COR-L47 (cell line): ENCODE data around the gene MASP1.

Source experiments
- DNase-seq: peaks from one replicate; lab custom pipeline; 2025; lab: John Stamatoyannopoulos, UW

The MASP1 gene, protein sequence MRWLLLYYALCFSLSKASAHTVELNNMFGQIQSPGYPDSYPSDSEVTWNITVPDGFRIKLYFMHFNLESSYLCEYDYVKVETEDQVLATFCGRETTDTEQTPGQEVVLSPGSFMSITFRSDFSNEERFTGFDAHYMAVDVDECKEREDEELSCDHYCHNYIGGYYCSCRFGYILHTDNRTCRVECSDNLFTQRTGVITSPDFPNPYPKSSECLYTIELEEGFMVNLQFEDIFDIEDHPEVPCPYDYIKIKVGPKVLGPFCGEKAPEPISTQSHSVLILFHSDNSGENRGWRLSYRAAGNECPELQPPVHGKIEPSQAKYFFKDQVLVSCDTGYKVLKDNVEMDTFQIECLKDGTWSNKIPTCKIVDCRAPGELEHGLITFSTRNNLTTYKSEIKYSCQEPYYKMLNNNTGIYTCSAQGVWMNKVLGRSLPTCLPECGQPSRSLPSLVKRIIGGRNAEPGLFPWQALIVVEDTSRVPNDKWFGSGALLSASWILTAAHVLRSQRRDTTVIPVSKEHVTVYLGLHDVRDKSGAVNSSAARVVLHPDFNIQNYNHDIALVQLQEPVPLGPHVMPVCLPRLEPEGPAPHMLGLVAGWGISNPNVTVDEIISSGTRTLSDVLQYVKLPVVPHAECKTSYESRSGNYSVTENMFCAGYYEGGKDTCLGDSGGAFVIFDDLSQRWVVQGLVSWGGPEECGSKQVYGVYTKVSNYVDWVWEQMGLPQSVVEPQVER

DNA sequence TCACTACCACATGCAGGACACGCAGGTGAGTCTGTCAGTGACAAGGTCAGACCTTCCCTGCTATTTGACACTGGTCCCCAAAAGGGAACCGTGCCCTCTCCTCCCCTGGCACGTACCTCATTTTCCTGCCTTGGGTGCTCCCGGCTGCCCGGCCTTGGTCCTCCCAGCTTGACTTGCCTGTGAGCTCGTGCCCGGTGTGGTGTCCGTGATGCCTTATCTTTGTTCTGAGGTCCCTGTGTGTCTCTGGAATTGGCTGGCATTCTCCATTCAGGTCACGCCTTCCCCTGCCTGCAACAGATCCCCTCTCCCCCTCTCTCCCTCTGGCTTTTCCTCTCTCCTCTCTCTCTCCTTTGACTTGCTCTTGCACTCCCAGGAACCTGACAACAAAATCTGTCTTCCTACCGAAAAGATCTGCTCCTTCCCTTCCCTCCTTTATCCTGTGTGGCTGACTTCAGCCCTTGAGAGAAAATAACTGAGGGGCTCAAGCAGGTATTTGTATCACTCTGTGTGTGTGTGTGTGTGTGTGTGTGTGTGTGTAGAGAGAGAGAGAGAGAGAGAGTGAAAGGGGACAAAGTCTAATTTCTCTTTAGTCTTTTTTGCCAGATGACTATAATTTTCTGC, at the start of gene MASP1:
TSS of gene MASP1 (minus strand) at position 226 of the 621 bp plus-strand sequence. CDS start at position 121, 105 bp downstream.
- no peak for DNase-seq

DNA sequence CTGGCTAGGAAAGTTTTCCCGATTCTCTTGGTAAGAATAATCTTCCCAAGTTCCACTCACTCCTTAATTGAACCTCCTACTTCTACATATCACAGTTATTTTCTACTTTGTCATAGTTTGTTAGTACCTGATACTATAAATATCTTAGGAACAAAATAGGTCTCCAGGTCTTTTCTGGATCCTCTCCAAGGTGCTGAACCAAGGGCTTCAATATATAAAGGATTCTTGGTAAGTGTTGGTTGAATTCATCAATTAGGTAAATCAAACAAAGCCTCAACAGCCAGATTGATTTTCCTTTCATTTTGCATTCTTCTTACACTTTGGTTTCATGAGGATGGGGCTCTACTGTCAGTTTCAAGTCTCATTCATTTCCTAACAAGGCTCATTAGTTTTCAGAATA, 49.0 kb upstream of the MASP1 start:
- DNase-seq = no peak

DNA sequence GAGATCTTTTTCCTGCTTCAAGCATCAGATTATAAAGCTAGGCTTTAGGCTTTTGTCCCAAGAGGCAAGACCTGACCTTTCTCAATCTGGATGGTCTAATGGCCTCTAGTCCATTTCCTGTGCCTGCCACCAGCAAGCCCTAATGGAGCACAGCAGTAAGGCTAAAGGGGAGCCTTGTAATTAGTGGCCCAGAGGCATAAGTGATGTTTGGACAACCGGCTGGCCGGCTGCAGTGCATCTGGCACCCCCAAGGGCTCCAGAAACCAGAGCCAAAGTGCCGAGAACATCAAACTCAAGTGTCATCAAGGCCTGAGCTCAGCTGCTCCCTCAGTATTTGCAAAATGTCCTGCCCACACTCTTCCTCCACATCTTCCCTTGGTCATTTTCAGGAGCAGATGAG, 44.8 kb upstream of the MASP1 start:
- DNase-seq = no peak

DNA sequence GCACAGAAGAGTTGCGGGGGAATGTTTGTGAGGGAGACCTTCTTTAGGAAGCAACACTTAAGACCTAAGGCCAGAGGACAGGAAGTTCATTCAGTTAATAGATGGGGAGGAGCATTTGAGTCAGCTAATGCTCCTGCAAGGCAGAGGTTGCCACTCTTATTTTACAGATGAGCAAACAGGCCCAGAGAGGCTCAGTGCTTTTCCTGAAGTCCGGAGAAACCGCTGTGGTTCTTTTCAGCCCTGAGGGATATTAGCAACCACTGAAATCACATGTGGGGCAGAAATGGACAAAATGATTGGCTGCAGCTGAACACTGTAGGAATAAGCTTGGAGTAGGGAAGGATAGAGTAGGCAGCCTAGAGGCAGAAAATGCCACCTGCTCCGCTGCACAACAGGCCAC, 43.4 kb upstream of the MASP1 start:
- DNase-seq = no peak

DNA sequence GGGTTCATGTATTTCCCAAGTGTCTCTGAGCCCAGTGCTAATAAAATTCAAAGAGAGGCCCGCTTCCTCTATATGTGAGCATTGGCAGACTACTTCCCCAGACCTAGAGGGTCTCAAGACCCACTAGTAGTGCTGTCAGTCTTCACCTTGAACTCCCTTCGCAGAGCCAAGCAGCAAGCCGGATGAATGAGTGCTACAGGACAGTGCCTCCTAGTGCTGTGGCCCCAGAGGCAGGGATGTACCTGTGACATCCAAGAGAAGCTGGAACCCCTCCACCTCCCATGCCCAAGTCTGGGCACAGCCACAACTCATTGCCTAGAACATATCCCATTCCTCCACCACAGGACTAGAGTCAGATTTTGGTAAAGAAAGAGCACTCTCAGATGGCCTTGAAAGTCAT, 37.2 kb upstream of the MASP1 start:
- DNase-seq = no peak

DNA sequence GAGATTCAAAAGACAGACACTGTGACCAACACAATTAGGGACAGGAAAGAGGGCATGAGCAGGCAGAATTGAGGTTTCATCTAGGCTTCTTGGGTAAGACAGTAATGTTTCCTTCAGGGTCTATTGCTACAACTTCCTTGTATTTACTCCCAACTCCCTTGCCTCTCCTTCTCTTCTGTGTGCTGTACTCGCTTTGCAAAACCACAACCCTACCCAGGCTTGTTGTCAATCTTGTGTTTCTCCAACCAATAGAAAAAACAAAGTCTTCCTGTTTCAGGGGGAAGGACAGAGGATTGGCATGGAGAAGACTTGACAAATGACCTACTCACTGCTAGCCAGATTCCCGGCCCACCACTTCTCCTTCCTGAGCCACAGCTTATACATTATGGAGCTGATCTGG, 36.3 kb upstream of the MASP1 start:
- DNase-seq = no peak

DNA sequence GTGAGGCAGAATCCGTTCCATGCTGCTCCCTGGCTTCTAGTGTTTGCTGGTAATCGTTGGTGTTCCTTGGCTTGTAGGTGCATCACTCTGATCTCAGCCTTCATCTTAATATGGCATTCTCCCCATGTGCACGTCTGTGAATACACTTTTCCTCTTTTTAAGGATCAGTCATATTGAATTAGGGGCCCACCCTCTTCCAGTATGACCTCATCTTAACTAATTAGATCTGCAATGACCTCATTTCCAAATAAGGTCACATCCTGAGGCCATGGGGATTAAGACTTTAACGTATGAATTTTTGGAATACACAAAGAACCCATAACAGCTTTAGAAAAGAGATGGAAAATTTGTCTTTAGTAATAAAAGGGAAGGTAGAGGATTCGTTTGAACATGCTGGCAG, 34.1 kb upstream of the MASP1 start:
- DNase-seq = no peak

DNA sequence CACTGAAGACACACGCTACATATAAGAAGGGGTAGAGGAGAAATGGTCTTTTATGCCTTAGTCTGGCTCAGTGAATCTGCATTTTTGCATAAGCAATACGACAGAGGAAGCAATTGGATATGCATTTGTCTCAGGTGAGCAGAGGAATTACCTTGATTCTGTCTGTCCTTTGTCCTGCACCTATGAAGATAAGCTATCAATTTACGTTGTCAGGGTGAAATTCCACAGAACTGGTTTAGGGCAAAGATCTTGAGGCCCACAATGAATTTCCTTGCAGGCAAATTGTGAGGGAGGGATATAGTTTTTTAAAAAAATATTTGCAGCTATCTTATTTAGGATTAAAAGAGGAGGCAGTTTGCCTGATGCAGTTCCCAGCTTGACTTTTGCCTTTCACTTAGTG, 31.6 kb upstream of the MASP1 start:
- DNase-seq = no peak

DNA sequence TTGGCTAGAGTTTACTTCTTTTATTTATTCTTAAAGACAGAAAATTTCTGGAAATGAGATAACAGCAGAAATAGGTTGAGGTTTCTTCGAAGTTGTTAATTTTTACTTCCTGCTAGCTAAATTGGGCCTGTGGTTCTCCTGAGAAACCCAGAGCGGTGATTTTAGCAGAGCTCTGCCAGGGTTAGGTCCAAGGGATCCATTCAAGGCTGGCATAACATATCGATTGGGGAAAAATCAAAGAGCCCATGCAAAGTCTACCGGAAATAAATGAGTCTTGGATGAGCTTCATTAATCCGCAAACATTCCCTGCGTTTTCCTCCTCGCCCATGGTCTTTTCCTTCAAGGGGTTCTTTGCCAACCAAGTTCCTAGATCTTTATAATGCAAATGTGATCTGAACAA, 30.8 kb upstream of the MASP1 start:
- no peak for DNase-seq

DNA sequence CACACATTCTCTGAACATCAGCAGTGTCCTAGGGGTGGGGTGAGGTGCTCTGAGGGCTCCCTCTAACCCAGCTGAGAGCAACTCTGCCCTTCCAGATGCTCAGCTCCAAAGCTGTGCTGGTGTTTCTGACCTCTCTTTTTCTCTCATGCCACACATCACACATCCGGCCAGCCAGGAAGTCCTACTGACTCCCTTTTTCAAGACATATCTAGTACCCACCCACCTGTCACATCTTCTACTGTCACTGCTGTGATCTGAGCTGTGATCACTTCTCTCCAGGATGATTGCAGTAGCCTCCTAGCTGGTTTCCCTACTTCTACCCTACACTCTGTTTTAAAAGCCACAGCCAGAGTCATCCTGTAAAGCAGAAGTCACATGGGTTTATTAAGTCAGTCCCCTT, 30.2 kb upstream of the MASP1 start:
- no peak for DNase-seq

DNA sequence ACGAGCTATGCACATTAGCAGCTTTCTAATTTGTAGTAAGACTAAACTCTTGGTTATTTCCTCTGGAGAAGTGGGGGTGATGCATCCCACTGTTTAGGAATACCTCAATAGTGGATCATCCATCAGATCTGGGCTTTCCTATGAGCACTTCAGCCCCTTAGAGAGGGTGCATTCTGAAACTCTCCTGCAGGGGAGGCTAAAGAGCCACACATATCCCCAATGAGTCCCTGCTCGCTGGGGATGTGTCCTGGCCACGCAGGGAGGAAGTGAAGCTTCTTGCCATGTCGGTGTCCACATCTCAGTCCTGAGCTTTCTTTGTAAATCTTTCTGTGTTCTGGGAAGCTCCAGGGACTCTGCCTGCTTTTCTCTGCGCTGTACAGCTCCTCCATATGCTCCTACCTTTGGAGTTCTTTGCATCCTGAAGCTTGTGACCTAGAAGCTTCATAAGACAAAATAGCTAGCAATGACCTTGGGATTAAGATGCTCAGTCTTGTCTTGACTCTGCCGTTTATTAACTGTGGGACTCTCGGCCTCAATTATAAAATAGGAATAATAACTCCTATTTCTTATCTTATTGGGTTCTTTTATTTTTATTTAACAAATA, 28.3 kb upstream of the MASP1 start:
- DNase-seq = peak; percentile 27

DNA sequence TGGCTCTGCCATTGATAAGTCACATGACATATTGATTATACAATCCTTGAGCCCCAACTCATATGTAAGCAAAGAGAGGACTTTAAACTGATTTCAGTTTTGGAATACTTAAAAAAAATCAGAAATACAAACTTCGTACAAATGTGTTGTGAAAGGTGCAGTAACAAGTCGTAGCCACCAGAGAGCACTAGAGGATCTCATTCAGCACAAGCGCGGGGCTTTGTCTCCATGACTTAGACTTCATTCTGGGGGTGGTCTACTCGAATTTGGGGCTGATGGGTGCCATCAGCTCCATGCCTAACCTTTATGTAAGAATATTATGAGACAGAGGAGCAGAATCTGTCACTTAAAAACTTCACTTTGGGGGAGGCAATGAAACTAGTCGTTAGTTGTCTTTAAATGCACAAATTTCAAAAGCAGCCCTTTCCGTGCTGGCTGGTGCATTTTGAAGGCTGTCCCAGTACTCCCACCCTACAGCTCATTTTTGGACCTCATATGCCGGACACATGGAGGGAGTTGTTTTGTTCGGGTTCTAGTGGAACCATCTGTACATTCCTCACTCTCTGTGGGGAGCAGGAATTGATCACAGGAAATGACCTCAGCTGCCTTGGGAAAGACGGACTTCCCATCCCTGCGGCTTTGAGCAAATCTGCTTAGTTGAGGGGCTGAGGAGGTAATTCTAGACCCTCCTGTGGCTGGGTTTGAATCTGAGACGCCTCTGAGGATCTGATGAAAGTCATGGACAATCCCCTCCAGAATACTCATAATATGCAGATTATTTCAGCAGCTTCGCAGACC, 27.5 kb upstream of the MASP1 start:
- peak; percentile 41 for DNase-seq

DNA sequence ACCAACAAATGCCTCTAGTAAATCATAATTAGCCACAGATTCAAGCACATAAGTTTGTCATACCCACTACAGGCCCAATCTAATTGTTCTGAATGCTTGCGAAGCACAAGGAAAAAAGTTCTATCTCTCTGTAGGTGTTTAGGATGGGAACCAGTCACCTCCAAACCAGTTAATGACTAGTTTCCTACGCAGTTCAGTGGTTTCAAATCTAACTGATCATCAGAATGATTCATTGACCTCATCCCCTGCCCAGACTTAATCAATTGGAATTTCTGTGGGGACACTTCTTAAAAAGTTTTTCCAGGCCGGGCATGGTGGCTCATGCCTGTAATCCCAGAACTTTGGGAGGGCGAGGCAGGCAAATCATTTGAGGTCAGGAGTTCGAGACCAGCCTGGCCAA, 24.3 kb upstream of the MASP1 start:
- DNase-seq = no peak

DNA sequence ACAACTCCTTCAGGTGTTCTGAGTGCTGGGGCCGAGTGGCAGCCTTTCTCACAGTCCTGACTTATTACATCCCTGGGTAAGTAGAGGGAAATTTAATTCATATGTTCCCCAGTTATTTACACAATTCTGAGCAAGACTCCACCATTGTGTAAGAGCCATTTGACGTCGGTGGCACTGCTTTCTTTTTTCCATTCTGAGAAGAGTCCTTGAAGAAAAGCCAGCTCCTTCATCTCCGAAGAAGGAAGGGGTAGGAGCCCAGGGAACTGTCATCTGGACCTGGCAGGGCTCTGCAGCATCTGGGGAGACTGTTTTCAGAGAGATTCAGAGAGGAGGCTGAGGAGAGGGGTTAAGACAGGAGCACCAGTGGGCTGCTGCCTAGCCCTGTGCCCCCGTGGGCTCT, 22.6 kb upstream of the MASP1 start:
- DNase-seq = no peak

DNA sequence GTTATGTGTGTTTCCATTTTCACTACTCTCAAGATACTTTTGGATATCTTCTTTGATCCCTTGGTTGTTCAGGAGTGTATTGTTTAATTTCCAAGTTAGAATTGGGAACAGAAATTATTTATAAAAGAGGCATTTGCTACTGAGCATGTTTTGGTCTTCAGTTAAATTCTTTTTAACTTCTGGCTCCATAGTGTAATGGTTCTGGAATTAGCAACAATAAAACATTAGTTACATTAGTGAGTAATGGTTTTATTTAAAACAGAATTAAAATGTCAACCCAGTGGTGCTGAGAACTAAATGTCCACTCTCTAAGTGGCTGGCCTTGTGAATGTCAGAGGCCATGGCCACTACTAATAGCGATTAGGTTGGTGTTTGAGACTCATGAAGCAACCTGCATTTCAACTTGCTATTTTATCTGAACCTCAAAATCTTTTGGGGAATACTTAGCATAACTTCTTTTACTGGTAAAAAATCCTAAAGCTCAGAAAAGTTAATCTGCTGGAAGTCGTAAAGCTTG, 19.5 kb upstream of the MASP1 start:
- no peak for DNase-seq

DNA sequence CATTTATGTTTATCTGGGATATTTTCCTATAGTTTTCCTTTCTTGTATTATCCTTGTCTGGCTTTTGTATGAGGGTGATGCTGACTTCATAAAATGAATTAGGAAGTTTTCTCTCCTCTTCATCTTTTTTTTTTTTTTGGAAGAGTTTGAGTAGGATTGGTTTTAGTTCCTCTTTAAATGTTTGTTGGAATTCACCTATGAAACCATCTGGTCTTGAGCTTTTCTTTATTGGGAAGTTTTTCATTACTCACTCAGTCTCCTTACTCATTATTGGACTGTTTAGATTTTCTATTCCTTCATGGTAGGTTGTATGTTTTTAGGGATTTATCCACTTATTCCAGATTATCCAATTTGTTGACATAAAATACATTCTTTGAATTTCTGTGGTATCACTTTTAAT, 18.7 kb upstream of the MASP1 start:
- no peak for DNase-seq

DNA sequence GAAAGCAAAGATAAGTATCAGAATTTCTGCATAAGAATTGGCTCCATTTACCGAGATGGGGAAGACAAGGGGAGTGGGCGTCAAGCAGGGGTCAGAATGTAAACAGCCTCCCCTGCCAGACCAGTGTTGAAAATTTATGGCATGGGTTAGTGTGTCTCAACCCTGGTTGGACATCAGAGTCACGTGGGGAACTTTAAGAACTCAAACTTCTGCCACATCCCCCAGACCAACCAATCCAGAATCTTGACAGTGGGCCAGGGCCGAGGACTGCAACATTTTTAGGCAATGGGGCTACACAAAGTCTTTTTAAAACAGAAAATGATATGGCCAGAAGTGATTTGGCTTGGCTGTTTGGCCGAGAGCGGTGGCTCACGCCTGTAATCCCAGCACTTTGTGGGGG, 14.3 kb upstream of the MASP1 start:
- DNase-seq = no peak

DNA sequence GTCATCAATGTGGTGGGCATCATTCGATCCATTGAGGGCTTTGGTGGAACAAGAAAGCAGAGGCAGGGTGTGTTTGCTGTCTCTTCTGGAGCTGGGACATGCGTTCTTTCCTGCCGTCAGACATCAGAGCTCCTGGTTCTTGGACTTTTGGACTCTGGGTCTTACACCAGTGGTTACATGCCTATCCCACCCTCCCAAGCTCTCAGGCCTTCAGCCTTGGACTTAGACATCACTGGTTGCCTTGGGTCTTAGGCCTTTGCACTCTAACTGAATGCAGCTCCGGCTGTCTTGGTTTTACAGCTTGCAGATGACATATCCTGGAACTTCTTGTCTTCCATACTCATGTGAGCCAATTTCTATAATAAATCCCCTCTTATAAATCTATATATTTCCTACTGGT, 8.1 kb upstream of the MASP1 start:
- no peak for DNase-seq

DNA sequence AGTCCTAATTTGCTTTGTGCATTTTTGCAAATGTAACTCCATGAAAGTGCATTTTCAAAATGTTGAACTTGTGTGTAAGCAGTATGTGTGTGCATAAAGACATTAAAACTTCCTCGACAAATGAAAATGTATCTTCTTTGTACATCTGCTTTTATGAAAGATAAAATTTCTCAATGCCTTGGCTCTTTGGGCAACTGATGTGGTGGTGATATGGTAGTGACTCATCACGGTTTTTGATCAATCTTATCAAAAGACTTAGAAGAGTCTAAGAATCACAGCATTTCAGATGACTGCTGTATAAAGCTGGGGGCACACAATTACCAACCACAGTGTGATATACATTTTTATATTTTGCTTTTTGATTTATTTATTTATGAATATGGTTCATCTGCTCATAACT, 5.4 kb upstream of the MASP1 start:
- no peak for DNase-seq

DNA sequence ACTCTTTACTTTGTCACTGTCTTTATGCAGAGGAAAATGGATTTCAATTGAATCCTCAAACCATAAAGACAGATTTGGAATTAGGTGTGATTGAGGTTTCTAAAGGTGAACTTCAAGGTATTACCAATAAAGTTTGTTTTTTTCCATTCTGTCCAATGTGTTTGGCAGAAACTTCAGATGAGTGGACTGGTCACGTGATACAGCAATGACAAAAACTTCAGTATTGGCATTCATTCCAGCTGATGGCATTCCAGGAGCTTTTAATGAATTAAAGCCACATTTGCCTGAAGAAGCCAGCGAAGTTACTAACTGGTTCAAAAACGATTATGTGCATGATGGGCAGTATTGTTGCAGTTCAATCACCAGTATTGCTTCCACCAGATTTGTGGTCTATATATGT, 4.5 kb upstream of the MASP1 start:
- DNase-seq = no peak

DNA sequence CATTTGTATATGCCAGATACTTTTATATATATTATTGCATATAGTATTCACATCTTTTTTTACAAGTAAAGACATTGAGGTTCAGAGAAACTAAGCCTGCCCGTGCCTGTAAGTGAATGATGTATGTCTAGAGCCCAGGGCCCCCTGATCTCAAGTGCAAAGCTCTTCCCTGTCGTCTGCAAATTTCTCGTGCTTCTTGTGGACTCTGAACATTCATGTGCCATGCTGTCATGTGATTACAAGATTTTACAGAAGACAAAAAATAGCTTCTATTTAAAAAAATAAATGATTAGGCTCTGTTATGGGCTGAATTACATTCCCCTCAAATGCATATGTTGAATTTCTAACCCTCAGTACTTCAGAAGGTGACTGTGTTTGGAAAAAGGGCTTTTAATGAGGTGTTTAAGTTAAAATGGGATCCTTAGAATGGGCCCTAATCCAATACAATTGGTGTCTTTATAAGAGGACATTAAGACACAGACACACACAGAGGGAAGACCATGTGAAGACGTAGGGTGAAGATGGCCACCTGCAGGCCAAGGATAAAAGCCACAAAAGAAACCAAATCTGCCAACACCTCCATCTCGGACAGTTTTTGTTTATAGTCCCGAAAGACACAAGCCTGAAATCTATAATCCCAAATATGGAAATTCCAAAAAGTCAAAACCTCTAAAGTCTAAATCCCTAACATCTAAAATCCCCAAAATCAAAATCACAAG, 3.9 kb upstream of the MASP1 start:
- DNase-seq = no peak
